Progenitor cell of endocrine pancreas (in vitro differentiated cells): Measurements from ENCODE around the gene PPARG. TPM values are rescaled to one million over a fixed set of nuclear protein-coding genes. Genes with fewer than 3 reads are reported as not detected.

ENCODE experiments used
- DNase-seq: peaks from one replicate; pipeline ENCODE4 v3.0.0; 2021; ENCODE audit warnings: low spot score; ENCODE audit not compliant: unreplicated experiment
- H3K27ac Mint-ChIP-seq: 2 replicates; pipeline ENCODE4 v1.8.0; 2021; ENCODE audit warnings: mild to moderate bottlenecking, moderate library complexity, mixed read lengths
- H3K27me3 Mint-ChIP-seq: 2 replicates; pipeline ENCODE4 v1.8.0; 2021; ENCODE audit warnings: mixed read lengths
- H3K36me3 Mint-ChIP-seq: 2 replicates; pipeline ENCODE4 v1.8.0; 2022; ENCODE audit warnings: mixed read lengths; ENCODE audit not compliant: insufficient read depth
- H3K4me1 Mint-ChIP-seq: 2 replicates; pipeline ENCODE4 v1.8.0; 2021; ENCODE audit warnings: low read depth, mixed read lengths
- H3K4me3 Mint-ChIP-seq: 2 replicates; pipeline ENCODE4 v1.8.0; 2021; ENCODE audit warnings: low read depth, mild to moderate bottlenecking, moderate library complexity, mixed read lengths
- H3K9me3 Mint-ChIP-seq: 2 replicates; pipeline ENCODE4 v1.8.0; 2021; ENCODE audit warnings: low read depth, mixed read lengths
- CTCF ChIP-seq: fragments of 200-600 bp; sonication (generic); IDR thresholded peaks from one replicate; pipeline ENCODE4 v1.5.0; 2021; ENCODE audit warnings: antibody characterized with exemption, mild to moderate bottlenecking; ENCODE audit not compliant: unreplicated experiment
- total RNA-seq: library from RNA; stranded (reverse); gene quantifications from 2 replicates; pipeline ENCODE4 v1.2.1, GENCODE V29; 2021

The PPARG gene
- total RNA-seq, 1 donor from 2014 or later: 17.1 TPM

GRCh38 chr3:12342151-12342550 is 53.3 kb downstream of the PPARG start:
- no peak for TF ChIP-seq CTCF

DNA sequence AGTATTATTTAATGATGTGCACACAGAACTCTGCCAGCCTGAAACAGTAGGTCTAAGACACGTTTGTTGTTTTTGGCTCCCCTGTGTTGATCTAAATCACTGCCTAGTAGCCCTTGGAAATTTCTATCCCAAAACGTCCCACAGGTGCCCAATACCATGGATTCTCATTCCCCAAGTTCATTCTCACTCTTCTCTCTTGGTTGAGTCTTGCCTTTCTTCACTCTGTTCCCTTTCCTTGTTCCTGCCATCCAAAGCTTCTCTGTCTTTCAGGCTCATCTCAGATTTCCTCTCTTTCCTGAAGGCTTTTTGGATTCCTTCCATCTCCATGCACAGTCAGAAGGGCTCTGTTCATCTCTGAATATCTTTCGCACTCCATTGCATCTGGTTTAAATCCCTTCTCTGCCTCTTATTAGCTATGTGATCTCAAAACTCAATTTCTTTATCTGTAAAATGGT is 54.2 kb downstream of the PPARG start:
- Mint-ChIP-seq H3K27ac (peak overlapping the region; percentile 9), H3K4me1 (peaks cover 2% of the 10 kb centered on the region), H3K4me3 (no peak overlapping the region), H3K9me3 (no peaks in the 10 kb centered on the region), H3K36me3 (no peaks in the 10 kb centered on the region), H3K27me3 (no peaks in the 10 kb centered on the region)
- TF ChIP-seq CTCF: no peak
- DNase-seq: no peak

More at GRCh38 chr3:12342151-12342550, 53.3 kb downstream of the PPARG start:
- H3K36me3 Mint-ChIP-seq: no peaks in the 10 kb centered on the region
- no peaks in the 10 kb centered on the region for H3K27me3 Mint-ChIP-seq
- no peak for DNase-seq
- H3K4me1 Mint-ChIP-seq: peaks cover 2% of the 10 kb centered on the region
- no peak overlapping the region for H3K27ac Mint-ChIP-seq
- no peaks in the 10 kb centered on the region for H3K9me3 Mint-ChIP-seq
- H3K4me3 Mint-ChIP-seq: no peak overlapping the region

DNA sequence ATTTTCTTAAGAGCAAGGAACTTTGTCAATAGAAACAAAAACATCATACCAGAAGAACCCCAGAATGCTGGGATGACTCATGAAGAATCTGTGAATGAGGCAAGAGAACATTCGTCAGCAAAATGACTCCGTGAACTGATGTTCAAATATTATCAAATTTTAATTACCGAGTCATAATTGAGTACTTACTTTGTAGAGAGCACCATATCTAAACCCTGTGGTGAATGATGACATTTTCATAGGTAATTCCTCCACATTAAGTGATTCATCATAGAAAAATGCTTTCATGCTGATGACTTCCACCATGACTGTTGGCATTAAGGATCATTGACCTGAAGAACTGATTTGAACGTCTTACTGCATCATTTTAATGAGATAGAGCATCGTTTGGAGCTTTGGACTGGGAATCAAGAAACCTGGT is 56.3 kb downstream of the PPARG start:
- H3K4me1 Mint-ChIP-seq: no peaks in the 10 kb centered on the region
- TF ChIP-seq CTCF: no peak
- H3K27ac Mint-ChIP-seq: no peak overlapping the region
- H3K36me3 Mint-ChIP-seq: no peaks in the 10 kb centered on the region
- no peaks in the 10 kb centered on the region for H3K9me3 Mint-ChIP-seq
- H3K4me3 Mint-ChIP-seq: no peak overlapping the region
- H3K27me3 Mint-ChIP-seq: no peaks in the 10 kb centered on the region
- no peak for DNase-seq

DNA sequence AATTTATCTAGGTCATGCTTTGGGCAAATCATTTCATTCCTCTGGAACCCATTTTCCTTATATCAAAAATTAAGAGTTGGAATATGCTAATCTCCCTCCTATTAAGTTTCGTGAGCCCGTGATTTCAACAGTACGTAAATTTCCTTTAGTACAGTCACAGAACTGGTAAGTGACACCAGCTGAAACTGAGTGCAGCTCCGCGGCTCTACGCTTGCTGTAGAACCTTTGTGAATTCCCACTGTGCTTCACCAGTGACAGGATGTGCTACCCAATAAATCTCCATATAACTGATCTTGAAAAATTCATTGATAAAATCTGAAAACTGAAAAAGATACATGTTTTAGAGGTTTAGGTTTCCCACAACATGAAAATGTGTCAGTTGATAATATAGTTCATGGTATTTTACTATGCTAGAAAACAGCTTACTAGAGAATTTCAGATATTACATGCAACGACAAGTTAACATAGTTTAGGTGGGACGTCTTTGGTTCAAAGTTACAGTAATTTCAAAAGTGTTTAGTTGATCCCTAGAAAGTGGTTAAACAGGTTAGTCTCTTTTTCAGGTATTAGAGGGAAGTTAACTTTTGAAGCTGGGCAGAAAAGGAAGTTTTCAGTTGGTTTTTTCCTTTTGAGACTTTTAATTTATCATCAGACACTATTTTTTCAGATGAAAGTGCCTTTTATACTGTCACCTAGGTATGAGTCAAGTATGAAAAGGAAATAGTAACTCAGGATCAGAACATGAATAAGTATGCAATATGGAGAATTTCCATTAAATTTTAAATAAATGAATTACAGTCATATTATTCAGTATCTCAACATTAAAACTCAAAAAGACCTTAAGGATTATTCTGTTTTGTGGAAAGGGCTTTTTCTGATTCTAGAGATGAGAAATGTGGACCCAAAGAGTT is 57.0 kb downstream of the PPARG start:
- TF ChIP-seq CTCF: no peak
- no peak for DNase-seq
- Mint-ChIP-seq H3K36me3 (no peaks in the 10 kb centered on the region), H3K4me3 (no peak overlapping the region), H3K27ac (no peak overlapping the region), H3K27me3 (no peaks in the 10 kb centered on the region), H3K4me1 (no peaks in the 10 kb centered on the region), H3K9me3 (no peaks in the 10 kb centered on the region)

DNA sequence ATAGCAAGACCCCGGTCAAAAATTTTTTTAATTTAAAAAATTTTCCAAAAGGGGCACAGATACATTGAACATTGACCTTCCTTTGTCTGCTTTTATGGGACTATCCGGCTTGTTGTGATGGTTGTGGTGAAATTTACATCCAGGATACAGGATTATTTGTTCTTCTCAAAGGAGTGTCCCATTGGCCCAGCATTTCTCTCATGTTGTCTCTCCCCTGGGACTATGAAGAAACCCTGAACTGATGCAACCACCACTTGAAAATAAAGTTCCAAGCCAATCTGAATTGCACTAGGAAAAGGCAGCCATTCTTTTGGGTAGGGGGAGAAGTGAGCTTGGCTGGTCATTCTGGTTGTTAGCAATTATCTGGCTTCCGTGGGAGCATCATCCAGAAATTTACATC is 58.4 kb downstream of the PPARG start:
- Mint-ChIP-seq H3K27me3 (no peaks in the 10 kb centered on the region), H3K4me1 (no peaks in the 10 kb centered on the region), H3K9me3 (no peaks in the 10 kb centered on the region), H3K27ac (no peak overlapping the region), H3K4me3 (no peak overlapping the region), H3K36me3 (no peaks in the 10 kb centered on the region)
- DNase-seq: no peak
- TF ChIP-seq CTCF: no peak
